Epithelial cell of esophagus (primary cell): Measurements from ENCODE around the gene WRNIP1.
A peak's percentile ranks its signal among the peaks of the same experiment; 100 is the strongest.

Experiments used
- DNase-seq: peaks from one replicate; pipeline ENCODE4 v3.0.0; 2010; ENCODE audit warnings: low read depth
- H3K4me3 ChIP-seq: 2 replicates; pipeline ENCODE4 v1.5.1; 2011; ENCODE audit warnings: mild to moderate bottlenecking, low read length, control low read depth
- TF ChIP-seq, protein P1 (sequence below): IDR thresholded peaks from 2 replicates; pipeline ENCODE4 v1.5.1; 2011; ENCODE audit warnings: low read depth, mild to moderate bottlenecking, low read length, control low read depth, inconsistent platforms; ENCODE audit not compliant: insufficient read depth; ENCODE audit errors: missing control alignments

Gene WRNIP1

DNA sequence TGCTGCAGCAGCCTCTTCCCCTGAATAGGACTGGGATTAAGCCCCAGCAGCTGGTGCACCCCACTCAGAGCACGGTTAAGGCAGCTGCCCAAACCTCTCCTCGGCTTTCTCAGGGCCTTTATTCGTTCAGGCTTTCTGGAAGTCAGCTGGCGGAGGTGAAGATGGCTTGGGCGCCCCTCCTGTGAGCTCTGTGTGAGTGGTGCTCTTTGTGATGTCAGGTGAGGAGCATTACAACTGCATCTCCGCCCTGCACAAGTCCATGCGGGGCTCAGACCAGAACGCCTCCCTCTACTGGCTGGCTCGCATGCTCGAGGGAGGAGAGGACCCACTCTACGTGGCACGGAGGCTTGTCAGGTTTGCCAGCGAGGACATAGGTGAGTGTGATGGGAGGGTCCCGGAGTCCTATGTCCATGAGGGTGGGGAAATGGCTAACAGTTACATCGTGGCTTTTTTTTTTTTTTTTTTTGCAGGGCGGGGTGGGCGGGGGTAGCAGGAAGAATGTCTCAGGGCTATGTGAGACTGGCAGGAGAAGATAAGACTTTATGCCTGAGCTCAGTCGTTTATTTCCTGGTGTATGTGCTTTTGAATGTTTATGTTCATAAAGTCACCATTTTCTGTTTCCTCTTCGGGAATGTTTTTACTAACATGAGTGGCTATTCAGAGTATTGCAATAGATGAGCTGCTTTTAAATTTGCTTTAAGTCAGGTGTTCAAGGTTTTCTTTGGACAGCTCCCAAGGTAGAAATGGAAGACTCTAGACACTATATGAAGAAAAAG is 18.2 kb downstream of the WRNIP1 start:
- TF ChIP-seq, protein P1, sequence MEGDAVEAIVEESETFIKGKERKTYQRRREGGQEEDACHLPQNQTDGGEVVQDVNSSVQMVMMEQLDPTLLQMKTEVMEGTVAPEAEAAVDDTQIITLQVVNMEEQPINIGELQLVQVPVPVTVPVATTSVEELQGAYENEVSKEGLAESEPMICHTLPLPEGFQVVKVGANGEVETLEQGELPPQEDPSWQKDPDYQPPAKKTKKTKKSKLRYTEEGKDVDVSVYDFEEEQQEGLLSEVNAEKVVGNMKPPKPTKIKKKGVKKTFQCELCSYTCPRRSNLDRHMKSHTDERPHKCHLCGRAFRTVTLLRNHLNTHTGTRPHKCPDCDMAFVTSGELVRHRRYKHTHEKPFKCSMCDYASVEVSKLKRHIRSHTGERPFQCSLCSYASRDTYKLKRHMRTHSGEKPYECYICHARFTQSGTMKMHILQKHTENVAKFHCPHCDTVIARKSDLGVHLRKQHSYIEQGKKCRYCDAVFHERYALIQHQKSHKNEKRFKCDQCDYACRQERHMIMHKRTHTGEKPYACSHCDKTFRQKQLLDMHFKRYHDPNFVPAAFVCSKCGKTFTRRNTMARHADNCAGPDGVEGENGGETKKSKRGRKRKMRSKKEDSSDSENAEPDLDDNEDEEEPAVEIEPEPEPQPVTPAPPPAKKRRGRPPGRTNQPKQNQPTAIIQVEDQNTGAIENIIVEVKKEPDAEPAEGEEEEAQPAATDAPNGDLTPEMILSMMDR: peak; percentile 16
- DNase-seq: no peak
- H3K4me3 ChIP-seq: no peak overlapping the region

DNA sequence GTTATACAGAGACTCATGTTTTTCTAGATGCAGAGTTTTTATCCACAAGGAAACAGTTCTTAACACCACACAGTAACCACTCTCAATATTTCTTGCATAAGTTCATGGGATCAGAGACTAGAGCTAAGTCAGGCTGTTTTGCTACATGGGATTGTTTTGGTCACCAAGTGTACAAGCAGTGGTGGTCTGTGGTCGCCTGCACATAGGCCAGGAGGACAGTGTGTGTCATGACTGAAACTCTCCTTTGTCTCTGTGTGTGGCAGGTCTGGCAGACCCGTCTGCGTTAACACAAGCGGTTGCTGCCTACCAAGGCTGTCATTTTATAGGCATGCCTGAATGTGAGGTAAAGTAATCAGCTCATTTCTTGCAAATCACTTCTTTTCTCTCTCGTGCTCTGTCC is 18.9 kb downstream of the WRNIP1 start:
- TF ChIP-seq, protein P1: no peak
- no peak overlapping the region for H3K4me3 ChIP-seq
- no peak for DNase-seq

DNA sequence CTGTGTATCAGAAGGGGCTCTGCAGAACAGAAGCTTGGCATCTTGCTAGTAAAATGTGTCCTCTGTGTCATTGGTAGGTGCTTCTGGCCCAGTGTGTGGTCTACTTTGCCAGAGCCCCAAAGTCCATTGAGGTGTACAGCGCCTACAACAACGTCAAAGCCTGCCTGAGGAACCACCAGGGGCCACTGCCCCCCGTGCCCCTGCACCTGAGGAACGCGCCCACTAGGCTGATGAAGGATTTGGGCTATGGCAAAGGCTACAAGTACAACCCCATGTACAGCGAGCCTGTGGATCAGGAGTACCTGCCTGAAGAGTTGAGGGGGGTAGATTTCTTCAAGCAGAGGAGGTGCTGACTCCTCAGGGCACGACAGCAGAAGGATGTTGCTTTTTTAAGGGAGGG is 19.7 kb downstream of the WRNIP1 start:
- TF ChIP-seq, protein P1: no peak
- no peak for DNase-seq
- H3K4me3 ChIP-seq: no peak overlapping the region

DNA sequence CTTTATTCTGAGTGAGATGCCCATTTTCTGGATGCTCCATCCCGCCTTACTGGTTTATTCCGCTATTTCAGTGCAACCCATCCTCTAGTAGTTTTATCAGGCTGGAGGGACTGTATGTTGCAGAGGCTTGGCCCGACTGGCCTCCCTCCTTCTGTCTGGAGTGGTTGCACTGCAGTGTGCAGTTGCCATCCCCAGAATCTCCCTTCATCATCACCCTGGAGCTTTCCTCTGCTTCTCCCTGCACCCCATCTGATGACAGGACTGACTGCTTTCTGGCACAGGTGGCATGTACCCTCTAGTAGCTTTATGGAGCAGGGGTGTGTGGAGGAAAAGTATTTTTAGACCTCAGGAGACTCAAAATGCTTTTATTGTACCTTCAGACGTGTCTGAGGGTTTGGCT is 21.1 kb downstream of the WRNIP1 start:
- TF ChIP-seq, protein P1: no peak
- no peak for DNase-seq
- H3K4me3 ChIP-seq: no peak overlapping the region

DNA sequence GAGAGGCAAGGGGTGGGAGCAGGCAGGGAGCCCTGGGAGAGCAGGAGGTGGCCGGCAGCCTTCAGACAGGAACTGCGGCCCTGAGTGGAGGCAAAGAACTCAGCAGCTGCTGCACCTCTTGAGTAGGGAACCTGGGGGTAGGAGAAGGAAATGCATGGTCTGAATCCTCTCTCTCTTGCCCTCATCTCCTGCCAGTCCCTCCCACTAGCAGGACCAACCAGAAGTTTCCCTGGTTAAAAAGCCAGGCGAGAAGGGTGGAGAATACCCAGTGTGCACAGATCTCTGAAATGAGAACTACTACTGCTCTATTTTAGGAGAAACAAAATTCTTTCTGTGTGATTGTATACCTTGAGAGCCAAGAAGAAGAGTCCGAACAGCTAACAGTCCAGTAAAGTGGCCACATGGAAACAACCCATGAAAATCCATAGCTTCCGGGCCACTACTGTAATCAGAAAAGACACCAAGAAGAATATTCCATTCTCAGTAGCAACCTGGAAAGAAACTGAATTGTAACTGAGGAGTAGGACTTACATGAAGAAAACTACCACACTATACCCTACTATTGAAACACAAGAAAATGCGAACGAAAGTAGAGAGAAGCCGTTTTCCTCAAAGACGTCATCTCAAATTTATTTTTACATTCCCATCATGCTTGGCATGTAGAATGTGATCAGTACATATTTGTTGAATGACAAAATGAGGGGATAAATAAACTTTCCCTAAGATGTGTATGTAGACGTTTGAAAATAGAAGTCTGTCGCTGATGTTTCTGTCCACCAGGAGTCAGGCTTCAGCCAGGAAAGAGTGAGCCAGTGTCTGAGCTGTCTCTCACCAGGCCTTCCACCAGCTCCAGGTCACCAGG is 25.6 kb downstream of the WRNIP1 start:
- no peak overlapping the region for H3K4me3 ChIP-seq
- DNase-seq: peak; percentile 89
- TF ChIP-seq, protein P1: peak; percentile 84

DNA sequence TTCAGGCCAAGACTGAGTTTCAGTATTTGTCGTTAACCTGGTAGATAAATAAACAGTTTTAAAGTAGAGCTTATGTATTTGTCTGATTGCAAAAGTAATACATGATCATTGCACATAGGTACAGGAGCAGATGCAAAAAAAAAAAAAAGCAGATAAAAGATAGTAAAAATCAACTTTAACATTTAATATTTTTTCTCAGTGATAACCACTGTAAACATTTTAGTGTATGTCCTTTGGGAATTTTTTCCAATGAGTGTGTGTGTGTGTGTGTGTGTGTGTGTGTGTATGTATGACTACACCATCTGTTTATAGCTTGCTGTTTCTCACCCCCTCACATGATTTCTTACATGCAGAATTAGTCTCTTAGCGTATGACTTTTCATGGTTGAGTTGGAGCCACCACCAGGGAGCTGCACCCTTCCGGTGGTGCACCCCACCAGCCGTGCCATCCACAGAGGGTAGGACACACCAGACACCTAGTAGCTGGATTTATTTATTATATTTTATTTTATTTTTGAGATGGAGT is 26.3 kb downstream of the WRNIP1 start:
- no peak overlapping the region for H3K4me3 ChIP-seq
- DNase-seq: no peak
- TF ChIP-seq, protein P1: no peak
